ENCODE results near the gene KCTD3.

The KCTD3 gene

GRCh38 chr1:215566556-215567490 is at the start of gene KCTD3:
TSS of gene KCTD3 (plus strand) at chr1:215567304. CDS start at chr1:215567686, 382 bp downstream.
- H3K9me3 ChIP-seq: no peaks in the 10 kb centered on the region
- peak within 1 kb of the TSS; percentile 60 to 62 for H3K4me3 ChIP-seq (ENCODE audit: low read depth in 1 of 2, low read length in 1 of 2)
- H3K27me3 ChIP-seq: peaks cover 20% of the 10 kb centered on the region
- peaks cover 7 to 9% of the 10 kb centered on the region in 2 experiments for H3K4me1 ChIP-seq (ENCODE audit: control insufficient read depth in 1 of 2, insufficient read depth in 1 of 2, low read depth in 1 of 2, low read length in 1 of 2)
- TF ChIP-seq CTCF (IDR thresholded peaks at IDR 0.05): no peak
- H3K36me3 ChIP-seq: no peaks in the 10 kb centered on the region
- H3K27ac ChIP-seq: no peak within 1 kb of the TSS

DNA sequence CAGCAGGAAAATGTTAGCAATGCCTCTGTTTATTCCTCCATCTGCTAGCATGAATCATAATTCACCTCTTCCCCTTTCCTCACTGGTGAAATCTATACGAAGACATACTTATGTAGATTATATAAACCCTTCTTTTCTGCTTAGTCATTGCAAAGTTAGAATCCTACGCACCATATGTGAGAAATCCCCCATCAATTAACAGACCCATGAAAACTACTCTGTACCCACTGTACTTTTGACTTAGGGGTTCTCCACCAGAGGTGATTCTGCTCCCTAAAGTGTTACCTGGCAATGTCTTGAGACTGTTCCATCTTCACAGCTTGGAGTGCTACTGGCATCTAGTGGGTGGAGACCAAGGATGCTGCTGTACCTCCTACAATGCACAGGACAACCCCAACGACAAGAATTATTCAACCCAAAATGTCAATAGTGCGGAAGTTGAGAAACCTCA is 49.6 kb upstream of the KCTD3 start:
- no peak for TF ChIP-seq CTCF (IDR thresholded peaks at IDR 0.05)

GRCh38 chr1:215518594-215518993 is 48.5 kb upstream of the KCTD3 start:
- no peaks in the 10 kb centered on the region for H3K9me3 ChIP-seq
- no peak overlapping the region for H3K27ac ChIP-seq
- no peak for TF ChIP-seq CTCF (IDR thresholded peaks at IDR 0.05)

More for the DNA sequence above, 49.6 kb upstream of the KCTD3 start:
- no peaks in the 10 kb centered on the region for H3K9me3 ChIP-seq
- H3K4me1 ChIP-seq (ENCODE audit: control insufficient read depth in 1 of 2, insufficient read depth in 1 of 2, low read depth in 1 of 2, low read length in 1 of 2): no peaks in the 10 kb centered on the region
- no peak overlapping the region for H3K4me3 ChIP-seq (ENCODE audit: low read depth in 1 of 2, low read length in 1 of 2)
- no peaks in the 10 kb centered on the region for H3K36me3 ChIP-seq
- no peak overlapping the region for H3K27ac ChIP-seq
- peaks cover under 1% of the 10 kb centered on the region for H3K27me3 ChIP-seq

GRCh38 chr1:215521279-215521678 is 45.8 kb upstream of the KCTD3 start:
- H3K27ac ChIP-seq: no peak overlapping the region
- no peak overlapping the region for H3K4me3 ChIP-seq (ENCODE audit: low read depth in 1 of 2, low read length in 1 of 2)
- no peaks in the 10 kb centered on the region for H3K9me3 ChIP-seq
- no peaks in the 10 kb centered on the region for H3K4me1 ChIP-seq (ENCODE audit: control insufficient read depth in 1 of 2, insufficient read depth in 1 of 2, low read depth in 1 of 2, low read length in 1 of 2)
- H3K27me3 ChIP-seq: peaks cover 23% of the 10 kb centered on the region
- H3K36me3 ChIP-seq: no peaks in the 10 kb centered on the region
- no peak for TF ChIP-seq CTCF (IDR thresholded peaks at IDR 0.05)

More at GRCh38 chr1:215518594-215518993, 48.5 kb upstream of the KCTD3 start:
- no peaks in the 10 kb centered on the region for H3K4me1 ChIP-seq (ENCODE audit: control insufficient read depth in 1 of 2, insufficient read depth in 1 of 2, low read depth in 1 of 2, low read length in 1 of 2)
- peaks cover 10% of the 10 kb centered on the region for H3K27me3 ChIP-seq
- no peak overlapping the region for H3K4me3 ChIP-seq (ENCODE audit: low read depth in 1 of 2, low read length in 1 of 2)
- H3K36me3 ChIP-seq: no peaks in the 10 kb centered on the region

- no peaks in the 10 kb centered on the region for H3K4me1 ChIP-seq (ENCODE audit: control insufficient read depth in 1 of 2, insufficient read depth in 1 of 2, low read depth in 1 of 2, low read length in 1 of 2)
- no peaks in the 10 kb centered on the region for H3K36me3 ChIP-seq
- H3K4me3 ChIP-seq (ENCODE audit: low read depth in 1 of 2, low read length in 1 of 2): no peak overlapping the region
These were observed 43.8 kb upstream of the KCTD3 start for GRCh38 chr1:215523128-215523861.

More at GRCh38 chr1:215523128-215523861, 43.8 kb upstream of the KCTD3 start:
- H3K27me3 ChIP-seq: peaks cover 23% of the 10 kb centered on the region
- no peak overlapping the region for H3K27ac ChIP-seq
- no peak for TF ChIP-seq CTCF (IDR thresholded peaks at IDR 0.05)
- no peaks in the 10 kb centered on the region for H3K9me3 ChIP-seq
